ENCODE measurements around the gene PLA2G1B.

Gene PLA2G1B

DNA sequence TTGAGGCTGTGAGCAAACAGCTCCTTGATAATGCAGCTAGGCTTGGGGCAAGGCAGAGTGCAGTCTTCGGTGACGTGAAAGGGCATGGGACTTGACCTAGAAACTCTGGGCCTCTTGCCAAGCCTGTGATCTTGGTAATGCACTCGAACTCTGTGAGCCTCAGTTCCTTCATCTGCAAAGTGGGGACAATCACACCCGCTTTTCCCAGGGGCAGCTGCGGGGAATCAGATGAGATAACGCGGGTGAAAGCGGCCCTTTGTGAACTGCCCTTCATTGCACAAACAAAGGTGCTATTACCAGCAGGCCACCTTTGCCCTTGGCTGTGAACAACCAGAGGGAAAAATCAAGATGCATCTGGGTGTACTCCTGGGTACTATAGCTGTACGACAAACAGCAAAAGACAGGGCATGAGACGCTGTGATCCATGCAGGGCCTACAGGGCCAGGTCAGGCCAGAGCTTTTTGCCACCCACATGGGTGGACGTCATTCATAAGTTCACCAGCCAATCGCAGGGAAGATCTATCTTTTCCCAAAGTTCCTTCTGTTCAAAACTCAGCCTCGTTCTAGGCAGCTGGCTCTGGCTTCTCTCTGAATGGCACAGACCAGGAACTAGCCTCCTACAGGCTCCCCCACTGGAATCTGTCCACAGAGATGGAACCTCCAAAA lies 38.2 kb upstream of the PLA2G1B start:
- TF ChIP-seq FOXP2 (optimal IDR thresholded peaks at IDR 0.05; ENCODE audit: borderline replicate concordance, extremely low read depth, extremely low read length, insufficient read depth) (no peak), SIN3A (IDR thresholded peaks at IDR 0.05; ENCODE audit: borderline replicate concordance, insufficient read depth, low read length) (no peak), TAF1 (IDR thresholded peaks at IDR 0.05; ENCODE audit: borderline replicate concordance, insufficient read depth, low read length) (no peak), POLR2AphosphoS5 (IDR thresholded peaks at IDR 0.05; ENCODE audit: low read depth, low read length) (no peak), REST (IDR thresholded peaks at IDR 0.05; ENCODE audit: insufficient read depth in 1 of 2, low read depth in 2 of 2, low read length in 2 of 2) (no peak)

DNA sequence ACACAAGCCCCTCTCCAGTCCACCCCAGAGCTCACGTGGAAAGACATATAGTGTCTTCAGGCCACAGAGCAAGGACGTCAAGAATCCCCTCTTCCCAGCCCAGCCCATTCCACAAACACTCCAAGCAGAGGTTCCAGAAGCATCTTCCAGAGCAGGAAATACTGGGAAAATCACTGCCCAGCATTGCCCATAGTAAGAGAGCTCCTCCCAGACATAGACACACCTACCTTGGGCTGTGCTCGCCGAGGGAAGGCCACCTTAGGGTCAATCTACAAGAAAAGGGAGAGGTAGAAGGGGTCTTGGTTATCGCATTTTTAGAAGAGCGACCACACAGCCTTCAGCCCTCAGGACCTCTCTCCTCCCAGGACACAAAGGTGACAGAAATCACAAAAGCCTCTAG lies 36.9 kb upstream of the PLA2G1B start:
- TF ChIP-seq TAF1 (IDR thresholded peaks at IDR 0.05; ENCODE audit: borderline replicate concordance, insufficient read depth, low read length) (no peak), SIN3A (IDR thresholded peaks at IDR 0.05; ENCODE audit: borderline replicate concordance, insufficient read depth, low read length) (no peak), REST (IDR thresholded peaks at IDR 0.05; ENCODE audit: insufficient read depth in 1 of 2, low read depth in 2 of 2, low read length in 2 of 2) (no peak), POLR2AphosphoS5 (IDR thresholded peaks at IDR 0.05; ENCODE audit: low read depth, low read length) (no peak), FOXP2 (optimal IDR thresholded peaks at IDR 0.05; ENCODE audit: borderline replicate concordance, extremely low read depth, extremely low read length, insufficient read depth) (no peak)

GRCh38 chr12:120363274-120363855 lies 35.8 kb upstream of the PLA2G1B start:
- TF ChIP-seq POLR2AphosphoS5 (IDR thresholded peaks at IDR 0.05; ENCODE audit: low read depth, low read length) (no peak), REST (IDR thresholded peaks at IDR 0.05; ENCODE audit: insufficient read depth in 1 of 2, low read depth in 2 of 2, low read length in 2 of 2) (no peak), SIN3A (IDR thresholded peaks at IDR 0.05; ENCODE audit: borderline replicate concordance, insufficient read depth, low read length) (no peak), FOXP2 (optimal IDR thresholded peaks at IDR 0.05; ENCODE audit: borderline replicate concordance, extremely low read depth, extremely low read length, insufficient read depth) (no peak), TAF1 (IDR thresholded peaks at IDR 0.05; ENCODE audit: borderline replicate concordance, insufficient read depth, low read length) (no peak)

DNA sequence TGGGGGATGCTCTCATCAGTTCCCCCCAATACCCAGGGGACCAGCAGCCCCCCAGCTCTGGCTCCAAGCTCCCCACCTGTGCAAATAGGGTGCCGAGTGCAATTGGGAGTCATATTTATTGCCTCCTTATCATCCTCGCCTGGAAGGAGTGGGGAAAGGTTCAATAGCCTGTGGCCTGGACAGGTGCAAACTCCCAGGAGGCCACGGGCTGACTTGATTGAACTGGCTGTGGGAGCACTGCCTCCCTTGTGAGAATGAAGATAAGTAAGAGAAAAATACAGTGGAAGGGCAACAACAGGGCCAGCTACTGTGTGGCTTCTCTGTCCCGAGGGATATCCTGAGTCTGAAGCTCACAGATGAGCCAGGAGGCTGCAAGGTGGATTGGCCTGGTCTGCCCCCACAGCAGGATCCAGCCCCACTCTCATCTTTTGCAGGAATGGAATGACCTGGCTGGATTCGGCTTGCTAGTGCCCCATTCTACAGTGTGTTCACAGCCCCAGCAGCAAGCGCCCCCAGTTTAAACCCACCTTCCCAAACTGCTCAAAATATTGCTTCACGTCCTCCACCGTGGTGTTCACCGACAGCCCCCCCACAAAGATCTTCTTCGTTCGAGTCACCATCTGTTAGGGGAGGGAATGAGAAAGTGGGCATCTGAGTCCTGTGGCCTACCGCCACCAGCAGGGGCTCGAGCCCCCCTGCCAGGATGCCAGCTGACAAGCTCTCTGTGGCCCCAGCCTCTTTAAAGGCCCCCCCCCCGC lies 35.1 kb upstream of the PLA2G1B start:
- no peak for TF ChIP-seq SIN3A (IDR thresholded peaks at IDR 0.05; ENCODE audit: borderline replicate concordance, insufficient read depth, low read length)
- no peak for TF ChIP-seq REST (IDR thresholded peaks at IDR 0.05; ENCODE audit: insufficient read depth in 1 of 2, low read depth in 2 of 2, low read length in 2 of 2)
- TF ChIP-seq TAF1 (IDR thresholded peaks at IDR 0.05; ENCODE audit: borderline replicate concordance, insufficient read depth, low read length) = no peak
- TF ChIP-seq FOXP2 (optimal IDR thresholded peaks at IDR 0.05; ENCODE audit: borderline replicate concordance, extremely low read depth, extremely low read length, insufficient read depth) = no peak
- TF ChIP-seq POLR2AphosphoS5 (IDR thresholded peaks at IDR 0.05; ENCODE audit: low read depth, low read length) = no peak
